Sigmoid colon (tissue), 7 donors: ENCODE measurements around the gene MRC1. TPM values are rescaled to one million over a fixed set of nuclear protein-coding genes. Genes with fewer than 3 reads are reported as not detected.

ENCODE experiments used
- DNase-seq: peaks from one replicate; pipeline ENCODE4 v3.0.0-alpha.2; 2019
- H3K27ac ChIP-seq, 4 donors: fragments of 200-600 bp; sonication (generic); one replicate each; pipeline ENCODE4 v1.5.1; 2016 to 2019; ENCODE audit warnings: mild to moderate bottlenecking in 1 of 4
- H3K27me3 ChIP-seq, 3 donors: fragments of 200-600 bp; sonication (generic); one replicate each; pipeline ENCODE4 v1.5.1; 2019; ENCODE audit warnings: mild to moderate bottlenecking in 1 of 3
- H3K36me3 ChIP-seq, 4 donors: fragments of 200-600 bp; sonication (generic); one replicate each; pipeline ENCODE4 v1.5.1; 2016 to 2019
- H3K4me1 ChIP-seq, 4 donors: fragments of 200-600 bp; sonication (generic); one replicate each; pipeline ENCODE4 v1.5.1; 2017 to 2019
- H3K4me3 ChIP-seq, 4 donors: fragments of 200-600 bp; sonication (generic); one replicate each; pipeline ENCODE4 v1.5.1; 2017 to 2019; ENCODE audit warnings: mild to moderate bottlenecking in 2 of 4, moderate library complexity in 1 of 4
- H3K9me3 ChIP-seq, 4 donors: fragments of 200-600 bp in 3 of 4; sonication (generic) in 3 of 4; one replicate each; pipeline versions ENCODE4 v1.5.1 to v1.6.1; 2013 to 2019
- EP300 ChIP-seq, 4 donors: sonication (generic); formaldehyde crosslinking; IDR thresholded peaks; one replicate each; pipeline ENCODE4 v1.6.1; 2017; ENCODE audit warnings: antibody characterized with exemption in 4 of 4
- POLR2A ChIP-seq, 2 donors: fragments of 450-650 bp; IDR thresholded peaks; one replicate each; pipeline ENCODE4 v1.6.1; 2016; ENCODE audit warnings: antibody characterized with exemption in 2 of 2, mild to moderate bottlenecking in 2 of 2, moderate library complexity in 2 of 2
- POLR2AphosphoS5 ChIP-seq, 4 donors: sonication (generic); formaldehyde crosslinking; IDR thresholded peaks; one replicate each; pipeline ENCODE4 v1.6.1; 2017; ENCODE audit warnings: antibody characterized with exemption in 4 of 4
- WGBS, 2 donors: extraction: QIAGEN DNeasy Blood & Tissue Kit; methylation state at CpG; one replicate each; pipeline ENCODE4 v1.1.7; 2013; 5-methylcytosine and 5-hydroxymethylcytosine counted together
- intact Hi-C: fragments of 100-400 bp; cut with DNase I; formaldehyde crosslinking; loops from one replicate; pipeline ENCODE4 v1.15.1; 2023
- polyA plus RNA-seq, 3 donors: library from polyadenylated mRNA; stranded (reverse); fragments of 200-250 nt; gene quantifications; one replicate each; pipeline ENCODE4 v1.2.3, GENCODE V29; 2013
- total RNA-seq, 4 donors: library from RNA; depleted of rRNA; stranded (reverse); fragments of >200 nt; gene quantifications; one replicate each; pipeline ENCODE4 v1.1.0, GENCODE V29; 2016
- TF ChIP-seq, protein P1 (sequence below), 4 experiments: fragments of 450-650 bp in 3 of 4; fragments of 200-600 bp in 1 of 4; IDR thresholded peaks; one replicate each; pipeline ENCODE4 v1.5.1; 2016 to 2019; ENCODE audit warnings: antibody characterized with exemption in 4 of 4, mild to moderate bottlenecking in 3 of 4, moderate library complexity in 2 of 4
- donor health status: healthy with polysubstance abuse.
- donor health status: Bipolar disorder and iron deficiency.
- donor health status: healthy.

The MRC1 gene
- total and polyA plus RNA-seq, 7 donors: 5.4 to 71.7 (median 28.0) TPM

DNA sequence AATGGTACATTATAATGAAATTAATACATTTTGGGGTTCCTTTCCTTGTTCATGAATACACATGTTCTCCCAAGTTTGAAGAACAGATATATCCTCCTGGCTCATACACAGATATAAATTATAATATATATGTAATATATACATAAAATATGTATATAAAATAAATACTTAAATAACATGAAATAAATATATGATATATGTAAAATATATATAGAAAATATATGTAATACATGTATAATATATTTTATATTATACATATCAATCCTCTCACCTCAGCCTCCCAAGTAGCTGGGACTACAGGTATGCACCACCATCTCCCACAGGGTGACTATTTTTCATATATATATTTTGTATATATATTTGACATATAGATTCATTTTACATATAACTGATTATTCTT is 68.0 kb downstream of the MRC1 start:
- no peak for DNase-seq
- H3K9me3 ChIP-seq: no peaks in the 10 kb centered on the region
- intact Hi-C loops: no loop called here
- no peak overlapping the region for H3K4me3 ChIP-seq
- no peak for TF ChIP-seq POLR2AphosphoS5 (IDR thresholded peaks at IDR 0.05)
- TF ChIP-seq POLR2A (IDR thresholded peaks at IDR 0.05): no peak
- TF ChIP-seq, protein P1, sequence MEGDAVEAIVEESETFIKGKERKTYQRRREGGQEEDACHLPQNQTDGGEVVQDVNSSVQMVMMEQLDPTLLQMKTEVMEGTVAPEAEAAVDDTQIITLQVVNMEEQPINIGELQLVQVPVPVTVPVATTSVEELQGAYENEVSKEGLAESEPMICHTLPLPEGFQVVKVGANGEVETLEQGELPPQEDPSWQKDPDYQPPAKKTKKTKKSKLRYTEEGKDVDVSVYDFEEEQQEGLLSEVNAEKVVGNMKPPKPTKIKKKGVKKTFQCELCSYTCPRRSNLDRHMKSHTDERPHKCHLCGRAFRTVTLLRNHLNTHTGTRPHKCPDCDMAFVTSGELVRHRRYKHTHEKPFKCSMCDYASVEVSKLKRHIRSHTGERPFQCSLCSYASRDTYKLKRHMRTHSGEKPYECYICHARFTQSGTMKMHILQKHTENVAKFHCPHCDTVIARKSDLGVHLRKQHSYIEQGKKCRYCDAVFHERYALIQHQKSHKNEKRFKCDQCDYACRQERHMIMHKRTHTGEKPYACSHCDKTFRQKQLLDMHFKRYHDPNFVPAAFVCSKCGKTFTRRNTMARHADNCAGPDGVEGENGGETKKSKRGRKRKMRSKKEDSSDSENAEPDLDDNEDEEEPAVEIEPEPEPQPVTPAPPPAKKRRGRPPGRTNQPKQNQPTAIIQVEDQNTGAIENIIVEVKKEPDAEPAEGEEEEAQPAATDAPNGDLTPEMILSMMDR (IDR thresholded peaks at IDR 0.05): no peak
- no peak for TF ChIP-seq EP300 (IDR thresholded peaks at IDR 0.05)
- H3K27me3 ChIP-seq: no peaks in the 10 kb centered on the region
- no peak overlapping the region for H3K27ac ChIP-seq
- H3K36me3 ChIP-seq: no peaks in the 10 kb centered on the region
- peaks cover 0 to 14% (median 3%) of the 10 kb centered on the region in 4 donors for H3K4me1 ChIP-seq

DNA sequence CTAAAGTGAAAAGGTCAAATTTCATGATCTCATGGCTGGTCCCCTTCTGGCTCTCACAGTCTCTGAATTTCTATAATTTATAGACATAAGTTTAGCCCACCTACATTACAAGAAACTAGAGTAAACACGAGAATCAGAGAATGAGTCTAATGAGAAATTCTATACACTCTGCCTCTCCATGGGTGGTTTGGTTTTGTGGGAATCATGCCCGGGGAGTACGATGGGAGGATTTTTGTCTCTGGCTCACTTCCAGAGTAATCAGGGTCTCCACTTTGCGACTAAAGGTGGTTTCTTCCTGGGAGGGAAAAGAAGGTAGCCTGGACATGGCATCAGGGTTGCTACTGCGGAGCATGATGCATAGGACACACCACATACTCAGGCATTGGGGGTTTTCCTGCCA is 69.7 kb downstream of the MRC1 start:
- H3K27me3 ChIP-seq: no peaks in the 10 kb centered on the region
- no peaks in the 10 kb centered on the region for H3K4me1 ChIP-seq
- H3K36me3 ChIP-seq: no peaks in the 10 kb centered on the region
- no peak overlapping the region for H3K4me3 ChIP-seq
- intact Hi-C loops: no loop called here
- no peak for DNase-seq
- WGBS, 2 donors: 85 to 90% methylated on average over 5 of the region's 5 CpGs
- no peaks in the 10 kb centered on the region for H3K9me3 ChIP-seq
- no peak for TF ChIP-seq POLR2AphosphoS5 (IDR thresholded peaks at IDR 0.05)
- TF ChIP-seq EP300 (IDR thresholded peaks at IDR 0.05): no peak
- no peak for TF ChIP-seq POLR2A (IDR thresholded peaks at IDR 0.05)
- TF ChIP-seq, protein P1 (IDR thresholded peaks at IDR 0.05): no peak
- no peak overlapping the region for H3K27ac ChIP-seq

DNA sequence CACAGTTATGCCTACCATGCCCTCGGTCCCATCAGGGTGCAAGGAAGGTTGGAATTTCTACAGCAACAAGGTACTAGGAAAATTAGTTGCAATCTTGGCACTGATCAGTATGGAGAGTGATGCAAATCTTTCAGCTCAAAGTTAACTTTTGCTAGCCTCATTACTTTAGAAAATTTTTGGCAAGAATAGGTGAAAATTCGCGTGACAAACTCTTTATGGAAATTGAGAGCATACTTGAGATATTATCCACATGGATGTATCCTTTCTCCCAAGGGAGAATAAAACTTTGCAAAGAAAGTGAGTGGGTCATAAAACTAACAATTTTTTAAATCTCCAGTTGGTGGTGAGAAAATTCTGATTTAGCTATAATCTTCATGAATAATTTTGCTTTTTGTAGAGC is 71.5 kb downstream of the MRC1 start:
- 88 to 95% methylated on average over 3 of the region's 3 CpGs for WGBS, 2 donors
- Histone ChIP-seq H3K27ac (no peak overlapping the region), H3K36me3 (no peaks in the 10 kb centered on the region), H3K4me3 (no peak overlapping the region), H3K9me3 (no peaks in the 10 kb centered on the region), H3K4me1 (no peaks in the 10 kb centered on the region), H3K27me3 (no peaks in the 10 kb centered on the region)
- TF ChIP-seq POLR2AphosphoS5 (IDR thresholded peaks at IDR 0.05): no peak
- TF ChIP-seq POLR2A (IDR thresholded peaks at IDR 0.05): no peak
- TF ChIP-seq EP300 (IDR thresholded peaks at IDR 0.05): no peak
- TF ChIP-seq, protein P1 (IDR thresholded peaks at IDR 0.05): no peak
- intact Hi-C loops: no loop called here
- no peak for DNase-seq

DNA sequence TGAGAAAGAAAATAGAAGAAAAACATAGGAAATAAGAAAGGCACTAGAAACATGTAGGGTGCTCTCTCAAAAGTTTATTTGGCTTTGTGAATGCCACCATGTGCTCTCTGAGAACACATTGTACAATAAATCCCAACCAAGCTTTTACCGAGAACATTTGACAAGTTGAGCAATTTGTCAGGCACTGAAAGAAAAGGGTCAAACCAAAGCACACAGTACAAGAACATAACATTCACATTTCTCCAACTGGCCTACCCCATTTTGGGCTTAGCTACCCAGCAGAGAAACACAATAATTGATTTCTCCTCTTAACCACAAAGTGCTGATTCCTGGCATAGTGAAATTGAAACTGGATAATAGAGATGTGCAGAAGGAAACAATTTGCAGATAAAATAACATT is 73.4 kb downstream of the MRC1 start:
- DNase-seq: no peak
- no peak overlapping the region for H3K4me3 ChIP-seq
- H3K9me3 ChIP-seq: no peaks in the 10 kb centered on the region
- H3K4me1 ChIP-seq: no peaks in the 10 kb centered on the region
- no peaks in the 10 kb centered on the region for H3K27me3 ChIP-seq
- no peaks in the 10 kb centered on the region for H3K36me3 ChIP-seq
- intact Hi-C loops: no loop called here
- 78 to 82% methylated on average over 1 of the region's 1 CpG for WGBS, 2 donors
- peak overlapping the region in 1 of 4 donors; percentile 72 for H3K27ac ChIP-seq
- TF ChIP-seq POLR2AphosphoS5 (IDR thresholded peaks at IDR 0.05) (peak in 2 of 4 donors; percentile 19 to 42), EP300 (IDR thresholded peaks at IDR 0.05) (no peak)

DNA sequence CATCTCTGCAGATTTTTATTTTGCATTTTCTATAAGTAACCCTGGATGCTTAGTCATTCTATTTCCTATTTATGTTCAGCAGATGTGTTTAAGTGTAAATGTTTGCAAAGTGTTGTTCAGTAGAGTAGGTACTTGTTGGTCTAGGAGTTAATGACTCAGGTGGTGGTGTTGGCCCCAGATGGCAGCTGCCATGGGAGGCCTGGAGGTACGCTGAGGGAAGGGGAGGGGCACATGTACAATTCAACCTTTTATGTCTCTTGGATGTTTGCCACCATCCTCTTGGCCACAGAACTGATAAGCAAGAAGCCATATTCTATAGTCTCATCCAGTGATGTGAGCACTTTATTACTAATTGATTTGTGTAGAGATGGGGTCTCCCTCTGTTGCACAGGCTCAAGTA is 74.5 kb downstream of the MRC1 start:
- Histone ChIP-seq H3K27me3 (no peaks in the 10 kb centered on the region), H3K4me3 (no peak overlapping the region), H3K9me3 (no peaks in the 10 kb centered on the region), H3K36me3 (no peaks in the 10 kb centered on the region), H3K4me1 (no peaks in the 10 kb centered on the region), H3K27ac (no peak overlapping the region)
- intact Hi-C loops: no loop called here
- 10 to 58% methylated on average over 1 of the region's 1 CpG for WGBS, 2 donors
- no peak for DNase-seq
- TF ChIP-seq, protein P1 (IDR thresholded peaks at IDR 0.05): no peak
- no peak for TF ChIP-seq POLR2AphosphoS5 (IDR thresholded peaks at IDR 0.05)
- TF ChIP-seq POLR2A (IDR thresholded peaks at IDR 0.05): no peak
